Peyer's patch (tissue), 4 donors: ENCODE measurements around the gene OXCT1. TPM values are rescaled to one million over a fixed set of nuclear protein-coding genes. Genes with fewer than 3 reads are reported as not detected.
"Not testable (repeated sequence)": the region's sequence is repeated elsewhere in the genome, so short reads cannot be mapped to it uniquely, and the experiment has no call there.

ENCODE experiments used
- DNase-seq, 3 donors: peaks; one replicate each; pipeline ENCODE4 v3.0.0-alpha.2; 2017 to 2019
- H3K27ac ChIP-seq, 4 donors: fragments of 200-600 bp; sonication (generic); one replicate each; pipeline ENCODE4 v1.5.1; 2016 to 2019
- H3K27me3 ChIP-seq, 2 donors: fragments of 200-600 bp; sonication (generic); one replicate each; pipeline ENCODE4 v1.5.1; 2019
- H3K36me3 ChIP-seq, 3 donors: fragments of 200-600 bp; sonication (generic); one replicate each; pipeline ENCODE4 v1.5.1; 2016 to 2019
- H3K4me1 ChIP-seq, 4 donors: fragments of 200-600 bp; sonication (generic); one replicate each; pipeline ENCODE4 v1.5.1; 2016 to 2019
- H3K4me3 ChIP-seq, 4 donors: fragments of 200-600 bp; sonication (generic); 1 replicate in 3 of 4; 2 replicates in 1 of 4; pipeline ENCODE4 v1.5.1; 2016 to 2019; ENCODE audit warnings: mild to moderate bottlenecking in 1 of 4
- H3K9me3 ChIP-seq, 4 donors: fragments of 200-600 bp; sonication (generic); one replicate each; pipeline ENCODE4 v1.5.1; 2016 to 2019; ENCODE audit warnings: mild to moderate bottlenecking in 1 of 4
- CTCF ChIP-seq, 6 experiments: fragments of 450-650 bp in 4 of 6; fragments of 200-600 bp in 2 of 6; sonication (generic) in 1 of 6; IDR thresholded peaks; one replicate each; pipeline ENCODE4 v1.5.1; 2017 to 2019; ENCODE audit warnings: antibody characterized with exemption in 6 of 6, mild to moderate bottlenecking in 3 of 6, moderate library complexity in 1 of 6
- POLR2A ChIP-seq, 2 donors: fragments of 450-650 bp; IDR thresholded peaks; one replicate each; pipeline ENCODE4 v1.5.1; 2017; ENCODE audit warnings: antibody characterized with exemption in 2 of 2, mild to moderate bottlenecking in 2 of 2, moderate library complexity in 2 of 2
- total RNA-seq, 4 donors: library from RNA; depleted of rRNA; stranded (reverse); fragments of >200 nt; gene quantifications; one replicate each; pipeline ENCODE4 v1.1.0, GENCODE V29; 2016

The OXCT1 gene
- total RNA-seq, 4 donors from 2014 or later, result 6.0 to 19.8 (median 10.0) TPM

- H3K4me3 ChIP-seq, result no peak overlapping the region
- no peak overlapping the region for H3K27ac ChIP-seq
- H3K27me3 ChIP-seq, result no peaks in the 10 kb centered on the region
- H3K4me1 ChIP-seq, result no peaks in the 10 kb centered on the region
- no peaks in the 10 kb centered on the region for H3K9me3 ChIP-seq
- no peak for TF ChIP-seq CTCF (IDR thresholded peaks at IDR 0.05)
- no peak for TF ChIP-seq POLR2A (IDR thresholded peaks at IDR 0.05)
- H3K36me3 ChIP-seq, result no peaks in the 10 kb centered on the region
- no peak for DNase-seq
Observed at GRCh38 chr5:41747301-41747700, 122.9 kb downstream of the OXCT1 start.

DNA sequence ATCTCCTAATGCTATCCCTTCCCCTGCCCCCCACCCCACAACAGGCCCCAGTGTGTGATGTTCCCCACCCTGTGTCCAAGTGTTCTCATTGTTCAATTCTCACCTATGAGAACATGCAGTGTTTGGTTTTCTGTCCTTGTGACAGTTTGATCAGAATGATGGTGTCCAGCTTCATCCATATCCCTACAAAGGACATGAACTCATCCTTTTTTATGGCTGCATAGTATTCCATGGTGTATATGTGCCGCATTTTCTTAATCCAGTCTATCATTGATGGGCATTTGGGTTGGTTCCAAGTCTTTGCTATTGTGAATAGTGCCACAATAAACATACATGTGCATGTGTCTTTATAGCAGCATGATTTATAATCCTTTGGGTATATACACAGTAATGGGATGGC lies 127.6 kb downstream of the OXCT1 start:
- peaks cover 0 to 18% (median 0%) of the 10 kb centered on the region in 3 donors for H3K36me3 ChIP-seq
- DNase-seq, H3K27ac ChIP-seq: not testable (repeated sequence)

DNA sequence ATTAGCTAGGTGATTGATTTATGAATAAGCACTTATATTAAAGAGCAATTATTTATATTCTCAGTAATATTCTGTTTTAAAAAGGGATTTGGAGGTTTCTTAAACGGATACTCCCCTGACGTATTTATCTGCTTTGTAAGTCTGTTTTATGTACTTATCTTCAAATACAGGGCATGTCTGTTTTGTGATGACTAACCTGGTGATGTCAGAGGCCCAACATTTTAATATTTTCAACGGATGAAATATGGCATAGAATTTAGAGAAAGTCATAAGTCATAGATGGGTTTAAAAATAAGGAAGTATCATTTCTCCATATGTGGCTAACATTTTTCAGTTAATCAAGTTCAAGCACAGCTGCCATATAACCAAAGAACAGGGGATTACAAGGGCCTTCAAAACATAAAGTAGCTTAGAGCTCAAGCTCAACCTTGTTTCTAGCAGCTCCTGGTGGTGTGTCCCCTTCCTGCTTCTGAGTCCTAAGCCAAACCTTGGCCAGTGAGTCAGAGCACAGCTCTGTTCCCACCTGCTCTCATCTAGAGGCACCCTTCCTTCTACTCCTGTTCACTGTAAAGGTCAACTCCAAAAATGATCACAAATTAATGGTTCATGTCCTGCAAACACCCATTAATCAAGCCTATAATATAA lies 131.4 kb downstream of the OXCT1 start:
- no peak overlapping the region for H3K4me3 ChIP-seq
- no peaks in the 10 kb centered on the region for H3K27me3 ChIP-seq
- no peak overlapping the region for H3K27ac ChIP-seq
- no peaks in the 10 kb centered on the region for H3K9me3 ChIP-seq
- no peaks in the 10 kb centered on the region for H3K4me1 ChIP-seq
- no peak for DNase-seq
- TF ChIP-seq CTCF (IDR thresholded peaks at IDR 0.05) (no peak), POLR2A (IDR thresholded peaks at IDR 0.05) (no peak)
- H3K36me3 ChIP-seq, result peaks cover 0 to 18% (median 0%) of the 10 kb centered on the region in 3 donors

More for the DNA sequence above, 127.6 kb downstream of the OXCT1 start:
- not testable (repeated sequence) for H3K9me3 ChIP-seq, H3K4me1 ChIP-seq, H3K27me3 ChIP-seq, H3K4me3 ChIP-seq

DNA sequence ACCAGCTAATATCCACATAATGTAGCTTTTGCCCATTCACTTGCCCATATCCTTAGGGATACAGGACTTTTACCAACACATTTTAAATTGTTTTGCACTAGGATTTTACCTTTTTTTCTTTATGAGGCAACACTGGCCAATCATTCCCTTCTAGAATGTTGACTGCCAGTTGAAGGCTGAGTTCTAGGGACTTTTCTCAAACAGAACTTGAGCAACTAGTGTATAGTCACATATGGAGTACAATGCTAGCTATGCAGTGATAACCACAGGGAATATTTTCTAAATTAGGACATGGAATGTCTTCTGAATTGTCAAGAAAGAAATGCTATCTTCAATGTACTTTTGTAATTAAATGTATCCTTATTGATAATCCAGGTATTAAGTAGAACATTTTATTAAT lies 133.6 kb downstream of the OXCT1 start:
- no peak for DNase-seq
- TF ChIP-seq POLR2A (IDR thresholded peaks at IDR 0.05), result no peak
- TF ChIP-seq CTCF (IDR thresholded peaks at IDR 0.05), result no peak
- Histone ChIP-seq H3K4me3 (no peak overlapping the region), H3K27ac (no peak overlapping the region), H3K27me3 (no peaks in the 10 kb centered on the region), H3K9me3 (no peaks in the 10 kb centered on the region), H3K4me1 (no peaks in the 10 kb centered on the region), H3K36me3 (peaks cover 0 to 18% (median 0%) of the 10 kb centered on the region in 3 donors)

GRCh38 chr5:41735213-41735612 lies 135.0 kb downstream of the OXCT1 start:
- H3K4me3 ChIP-seq, result no peak overlapping the region
- peaks cover 0 to 15% (median 0%) of the 10 kb centered on the region in 3 donors for H3K36me3 ChIP-seq
- no peaks in the 10 kb centered on the region for H3K9me3 ChIP-seq
- no peak overlapping the region for H3K27ac ChIP-seq
- no peaks in the 10 kb centered on the region for H3K4me1 ChIP-seq
- no peak for DNase-seq
- H3K27me3 ChIP-seq, result no peaks in the 10 kb centered on the region
- TF ChIP-seq CTCF (IDR thresholded peaks at IDR 0.05) (no peak), POLR2A (IDR thresholded peaks at IDR 0.05) (no peak)

- not testable (repeated sequence) for H3K4me3 ChIP-seq, H3K4me1 ChIP-seq, H3K27ac ChIP-seq, H3K9me3 ChIP-seq, DNase-seq, H3K36me3 ChIP-seq, H3K27me3 ChIP-seq
Observed at GRCh38 chr5:41729381-41729780, 140.8 kb downstream of the OXCT1 start.

GRCh38 chr5:41728281-41728680 lies 141.9 kb downstream of the OXCT1 start:
- Histone ChIP-seq H3K4me1 (no peaks in the 10 kb centered on the region), H3K27ac (no peak overlapping the region), H3K27me3 (no peaks in the 10 kb centered on the region), H3K4me3 (no peak overlapping the region), H3K9me3 (no peaks in the 10 kb centered on the region), H3K36me3 (no peaks in the 10 kb centered on the region)
- TF ChIP-seq POLR2A (IDR thresholded peaks at IDR 0.05), result no peak
- TF ChIP-seq CTCF (IDR thresholded peaks at IDR 0.05), result no peak
- no peak for DNase-seq
